Middle frontal gyrus (tissue), 1 donor: ENCODE data around the gene DNAJB8.

Experiments used
- DNase-seq: peaks from one replicate; pipeline ENCODE4 v3.0.0-alpha.2; 2015; ENCODE audit warnings: low spot score; ENCODE audit errors: extremely low spot score

The DNAJB8 gene

GRCh38 chr3:128466840-128467541, at the start of gene DNAJB8:
Gene DNAJB8, minus strand, starts transcription at chr3:128466890. Its CDS starts 3,645 bp downstream, at chr3:128463245.
- DNase-seq: no peak

GRCh38 chr3:128515967-128516366, 49.3 kb upstream of the DNAJB8 start:
- DNase-seq: no peak

- DNase-seq: no peak
Measured at GRCh38 chr3:128508852-128509251, 42.2 kb upstream of the DNAJB8 start.

- DNase-seq: no peak
Measured at GRCh38 chr3:128506754-128507153, 40.1 kb upstream of the DNAJB8 start.

GRCh38 chr3:128505771-128506170, 39.1 kb upstream of the DNAJB8 start:
- DNase-seq: no peak

GRCh38 chr3:128504963-128505730, 38.5 kb upstream of the DNAJB8 start:
- no peak for DNase-seq

GRCh38 chr3:128504533-128504915, 37.8 kb upstream of the DNAJB8 start:
- DNase-seq: no peak

GRCh38 chr3:128503751-128504532, 37.3 kb upstream of the DNAJB8 start:
- DNase-seq: no peak

GRCh38 chr3:128503164-128503651, 36.5 kb upstream of the DNAJB8 start:
- no peak for DNase-seq

GRCh38 chr3:128502712-128503111, 36.0 kb upstream of the DNAJB8 start:
- no peak for DNase-seq

- DNase-seq: no peak
Measured at GRCh38 chr3:128501431-128501830, 34.7 kb upstream of the DNAJB8 start.

GRCh38 chr3:128500556-128500955, 33.9 kb upstream of the DNAJB8 start:
- DNase-seq: no peak

- DNase-seq: no peak
Measured at GRCh38 chr3:128499724-128500275, 33.1 kb upstream of the DNAJB8 start.

GRCh38 chr3:128498901-128499530, 32.3 kb upstream of the DNAJB8 start:
- no peak for DNase-seq

GRCh38 chr3:128498127-128498626, 31.5 kb upstream of the DNAJB8 start:
- no peak for DNase-seq

- peak; percentile 46 for DNase-seq
Measured at GRCh38 chr3:128497305-128498126, 30.8 kb upstream of the DNAJB8 start.

- no peak for DNase-seq
Measured at GRCh38 chr3:128496602-128497304, 30.1 kb upstream of the DNAJB8 start.

- no peak for DNase-seq
Measured at GRCh38 chr3:128496019-128496601, 29.4 kb upstream of the DNAJB8 start.

GRCh38 chr3:128495435-128495970, 28.8 kb upstream of the DNAJB8 start:
- no peak for DNase-seq
